ENCODE results near the gene GPSM3.
"Not testable (repeated sequence)": the region's sequence is repeated elsewhere in the genome, so short reads cannot be mapped to it uniquely, and the experiment has no call there.

GPSM3 gene

GRCh38 chr6:32192608-32193039 lies at the start of gene GPSM3:
Gene GPSM3 (minus strand): TSS chr6:32192643. CDS start chr6:32192513, 130 bp downstream.
- DNase-seq (ENCODE audit: low read depth) = peak; percentile 41

DNA sequence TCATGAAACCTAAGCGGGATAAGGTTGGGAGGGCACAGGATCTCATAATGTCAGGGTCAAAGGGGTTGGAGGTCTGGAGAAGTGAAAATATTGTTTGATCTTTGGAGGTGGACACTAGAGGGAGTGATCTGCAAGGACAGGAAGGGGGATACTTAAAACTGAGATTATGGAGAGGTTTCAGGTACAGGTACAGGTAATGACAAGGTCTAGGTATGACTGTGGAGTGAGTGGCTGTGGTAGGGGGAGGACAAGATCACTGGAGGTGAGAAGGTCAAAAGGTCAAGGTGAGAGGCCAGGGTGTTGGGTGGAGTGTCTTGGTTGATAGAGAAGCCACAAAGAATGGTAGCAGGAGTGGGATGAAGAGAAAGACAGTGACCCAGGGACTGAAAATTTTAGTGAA lies 48.2 kb upstream of the GPSM3 start:
- no peak for DNase-seq (ENCODE audit: low read depth)

GRCh38 chr6:32239462-32239861 lies 47.0 kb upstream of the GPSM3 start:
- DNase-seq (ENCODE audit: low read depth) = no peak

DNA sequence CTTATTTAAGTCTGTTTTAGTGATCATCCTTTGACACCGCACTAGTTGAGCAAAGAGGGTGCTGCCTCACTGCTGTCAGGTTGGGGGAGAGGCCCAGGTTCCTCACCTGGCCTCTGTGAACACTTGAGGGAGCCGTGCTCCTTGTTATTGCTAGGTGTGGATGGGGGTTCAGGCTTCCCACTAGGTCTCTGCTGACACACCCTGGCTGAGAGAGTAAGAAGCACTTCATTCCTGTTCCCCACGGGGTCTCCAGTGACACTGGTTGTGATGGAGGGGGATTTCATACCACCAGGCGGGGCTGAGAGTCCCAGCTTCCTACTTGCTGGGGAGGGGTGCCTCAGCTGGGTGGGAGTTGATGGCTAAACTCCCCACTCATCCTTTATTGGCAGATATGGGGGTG lies 42.5 kb upstream of the GPSM3 start:
- no peak for DNase-seq (ENCODE audit: low read depth)

DNA sequence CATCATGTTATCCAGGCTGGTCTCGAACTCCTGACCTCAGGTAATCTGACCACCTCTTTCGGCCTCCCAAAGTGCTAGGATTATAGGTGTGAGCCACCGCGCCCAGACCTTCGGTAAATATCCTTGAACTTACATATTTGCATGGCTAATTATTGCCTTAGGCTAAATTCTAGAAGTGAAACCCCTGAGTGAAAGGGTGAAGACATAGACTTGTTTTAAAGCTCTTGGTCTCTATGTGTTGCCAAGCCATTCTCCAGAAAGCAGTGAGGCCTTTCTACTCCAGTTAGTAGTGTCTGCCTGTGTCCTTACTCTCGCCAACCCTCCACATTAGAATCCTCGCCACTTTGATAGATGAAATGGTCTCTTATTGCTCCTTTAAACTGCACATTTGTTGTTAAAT lies 34.0 kb upstream of the GPSM3 start:
- DNase-seq (ENCODE audit: low read depth) = no peak

- DNase-seq (ENCODE audit: low read depth) = no peak
Measured at GRCh38 chr6:32224696-32225095, 32.3 kb upstream of the GPSM3 start.

DNA sequence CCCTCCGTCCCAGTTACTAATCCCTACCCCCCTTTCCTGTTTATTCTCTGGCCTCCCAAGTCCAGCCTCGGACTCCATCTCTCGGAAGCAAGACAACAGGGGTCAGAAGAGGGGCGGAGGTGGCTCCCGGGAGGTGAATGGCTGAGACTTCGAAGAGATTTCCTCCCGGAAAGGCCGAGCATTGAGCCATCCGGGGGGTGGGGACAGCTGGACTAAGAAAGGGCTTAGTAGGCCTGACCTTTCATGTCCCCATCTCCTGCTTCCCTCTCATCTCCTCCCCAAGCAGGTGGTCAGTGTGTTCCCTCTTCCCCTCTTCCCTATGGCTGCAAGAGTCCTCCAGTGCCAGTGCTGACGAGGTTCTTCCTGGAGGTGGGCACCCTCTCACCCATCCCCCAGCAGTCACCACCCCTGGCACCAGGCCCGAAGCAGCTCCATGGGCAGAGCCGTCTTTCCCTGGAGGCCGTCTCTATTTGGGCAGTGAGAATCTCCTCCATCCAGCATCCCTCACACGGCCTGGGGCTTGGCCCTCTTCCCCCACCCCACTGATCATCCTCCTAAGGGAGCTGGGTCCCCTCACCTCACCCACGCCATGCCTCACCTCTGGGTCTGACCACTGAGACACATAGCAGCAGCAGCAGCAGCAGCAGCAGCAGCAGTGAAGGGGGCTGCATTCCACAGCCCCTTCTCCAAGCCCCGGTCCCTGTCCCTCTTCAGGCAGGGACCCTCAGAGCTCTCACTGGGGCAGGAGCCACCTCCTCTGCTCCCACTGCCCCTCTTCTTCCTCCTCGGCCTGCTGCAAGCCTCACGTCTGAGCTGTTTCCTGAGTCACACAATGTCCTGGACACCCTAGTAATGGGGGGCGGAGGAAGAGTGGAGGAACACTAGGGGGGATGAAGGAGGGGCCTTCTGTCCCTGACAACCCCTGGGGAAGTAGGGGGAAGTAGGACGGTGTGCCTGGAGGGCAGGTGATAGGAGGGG lies 31.1 kb upstream of the GPSM3 start, which contains the start of gene NOTCH4:
Gene NOTCH4 (minus strand): TSS at position 810 of the 978 bp plus-strand sequence. CDS start 139 bp downstream, at position 671.
- DNase-seq (ENCODE audit: low read depth) = no peak

- no peak for DNase-seq (ENCODE audit: low read depth)
Measured at GRCh38 chr6:32222333-32223230, 30.1 kb upstream of the GPSM3 start.

DNA sequence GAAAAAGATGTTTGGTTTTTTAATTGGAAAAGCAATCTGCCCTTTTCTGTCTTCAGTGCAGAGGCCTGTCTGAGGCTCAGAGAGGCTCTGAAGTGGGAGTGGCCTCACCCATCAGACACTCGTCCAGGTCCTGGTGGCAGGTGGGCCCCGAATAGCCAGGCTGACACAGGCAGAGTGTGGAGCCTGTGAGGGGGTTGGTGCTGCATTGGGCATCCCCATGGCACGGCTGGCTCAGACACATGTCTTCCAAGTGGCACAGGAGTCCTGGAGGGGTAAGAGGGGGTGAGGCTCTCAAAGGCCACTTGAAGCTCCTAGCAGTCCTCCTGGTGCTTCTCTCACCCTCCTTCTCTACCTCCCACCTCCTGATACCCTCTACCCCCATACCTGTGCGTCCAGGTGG lies 27.6 kb upstream of the GPSM3 start:
- DNase-seq (ENCODE audit: low read depth) = no peak

DNA sequence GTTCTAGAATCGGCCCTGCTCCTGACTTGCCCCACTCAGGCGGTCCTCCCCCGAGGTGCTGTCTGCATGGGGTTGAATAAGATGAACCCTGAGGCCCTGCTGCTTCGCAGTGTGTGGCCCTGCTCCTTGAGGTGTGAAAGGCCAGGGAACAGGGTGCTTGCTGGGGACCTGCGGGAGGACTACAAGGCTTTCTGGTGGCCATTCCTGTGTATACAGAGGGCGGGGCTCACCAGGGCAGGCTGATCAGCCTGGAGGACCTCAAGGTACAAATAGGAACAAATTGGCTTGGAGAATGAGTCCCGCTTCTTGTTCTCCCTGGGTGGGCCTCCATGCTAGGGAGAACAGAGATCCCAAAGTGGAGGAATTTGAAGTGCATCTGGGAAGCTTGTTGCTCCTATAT lies 25.7 kb upstream of the GPSM3 start:
- no peak for DNase-seq (ENCODE audit: low read depth)

DNA sequence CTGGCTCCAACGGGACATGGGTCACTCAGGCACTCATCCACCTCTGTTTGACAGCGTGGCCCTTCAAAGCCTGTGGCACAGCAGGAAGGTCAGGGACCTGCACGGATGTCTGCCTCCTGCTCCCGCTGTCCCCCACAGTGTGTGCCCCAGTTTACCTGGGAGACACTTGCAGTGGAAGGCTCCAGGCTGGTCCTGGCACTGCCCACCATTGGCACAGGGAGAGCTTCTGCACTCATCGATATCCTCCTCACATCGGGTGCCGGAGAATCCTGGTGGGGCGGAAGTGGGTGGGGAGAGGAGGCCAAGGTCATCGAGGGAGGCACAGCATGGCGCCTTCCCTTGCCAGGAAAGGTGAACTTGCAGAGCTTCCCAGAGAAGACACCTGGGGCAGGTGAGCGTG lies 24.6 kb upstream of the GPSM3 start:
- DNase-seq (ENCODE audit: low read depth) = no peak

GRCh38 chr6:32216285-32216684 lies 23.8 kb upstream of the GPSM3 start:
- DNase-seq (ENCODE audit: low read depth) = no peak

- DNase-seq (ENCODE audit: low read depth) = no peak
Measured at GRCh38 chr6:32215617-32216016, 23.2 kb upstream of the GPSM3 start.

DNA sequence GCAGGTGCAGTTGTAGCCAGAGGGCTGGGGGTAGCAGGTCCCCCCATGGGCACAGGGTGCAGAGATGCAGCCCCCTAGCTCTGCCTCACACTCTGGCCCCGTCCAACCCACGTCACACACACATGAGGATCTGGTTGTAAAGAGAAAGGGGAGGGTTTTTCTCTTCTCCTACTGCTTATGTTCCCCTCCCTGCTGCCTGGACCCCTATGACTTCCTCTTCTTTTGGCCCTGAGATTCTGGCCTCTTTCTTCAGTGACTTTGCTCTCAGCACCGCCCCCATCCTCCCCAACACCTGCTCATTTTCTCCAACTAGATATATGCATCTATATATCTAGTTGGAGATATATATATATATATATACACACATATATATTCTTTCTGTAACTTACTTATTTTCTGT lies 21.7 kb upstream of the GPSM3 start:
- no peak for DNase-seq (ENCODE audit: low read depth)

DNA sequence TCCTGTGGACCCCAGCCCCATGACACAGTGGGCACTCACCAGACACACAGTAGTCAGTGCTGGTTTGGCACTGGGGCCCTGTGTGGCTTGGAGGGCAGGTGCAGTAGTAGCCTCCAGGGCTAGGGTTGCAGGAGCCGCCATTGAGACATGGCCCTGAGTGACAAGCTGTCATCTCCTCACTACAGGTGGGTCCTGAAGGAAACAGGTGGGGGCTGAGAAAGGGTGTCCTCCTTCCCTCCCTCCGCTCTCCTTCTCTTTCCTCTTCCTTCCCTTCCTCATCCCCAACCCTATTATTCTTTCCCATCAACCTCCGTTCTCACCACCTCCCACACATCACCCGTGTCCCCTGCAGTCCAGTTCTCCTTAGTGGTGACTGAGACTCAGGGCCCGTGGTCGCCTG lies 21.2 kb upstream of the GPSM3 start:
- no peak for DNase-seq (ENCODE audit: low read depth)

GRCh38 chr6:32212076-32212760 lies 19.8 kb upstream of the GPSM3 start:
- DNase-seq (ENCODE audit: low read depth) = no peak

DNA sequence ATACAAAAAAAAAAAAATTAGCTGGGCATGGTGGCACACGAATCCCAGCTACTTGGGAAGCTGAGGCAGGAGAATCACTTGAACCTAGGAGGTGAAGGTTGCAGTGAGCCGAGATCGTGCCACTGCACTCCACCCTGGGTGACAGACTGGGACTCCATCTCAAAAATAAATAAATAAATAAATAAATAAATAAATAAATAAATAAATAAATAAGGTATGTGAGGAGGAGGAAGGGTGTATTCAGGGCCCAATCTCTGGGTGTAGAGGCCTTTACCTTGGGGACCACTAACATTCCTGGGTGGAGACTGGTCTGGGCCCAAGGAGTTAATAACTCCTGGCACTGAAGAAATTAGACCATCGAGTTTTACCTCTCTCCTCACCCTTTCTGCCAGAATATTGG lies 19.0 kb upstream of the GPSM3 start:
- DNase-seq (ENCODE audit: low read depth) = not testable (repeated sequence)

DNA sequence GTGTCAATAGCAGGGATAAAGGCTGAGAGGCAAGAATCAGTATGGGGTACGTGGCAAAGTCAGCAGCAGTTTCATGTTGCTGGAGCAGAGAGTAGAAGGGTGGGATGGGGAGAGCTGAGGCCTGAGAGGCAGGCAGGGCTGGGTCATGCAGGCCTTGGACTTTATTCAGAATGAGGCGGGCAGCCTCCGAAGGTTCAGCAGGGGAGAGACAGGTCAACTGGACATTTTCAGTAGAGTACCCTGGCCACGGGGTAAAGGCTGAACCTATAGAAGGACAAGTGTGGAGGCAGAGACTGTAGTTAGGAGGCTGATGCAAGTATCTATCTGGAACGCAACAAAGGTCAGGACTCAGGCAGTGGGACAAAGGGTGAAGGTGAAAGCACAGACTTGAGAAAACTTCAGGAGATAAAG lies 17.8 kb upstream of the GPSM3 start:
- DNase-seq (ENCODE audit: low read depth) = no peak

- DNase-seq (ENCODE audit: low read depth) = no peak
Measured at GRCh38 chr6:32208996-32209395, 16.6 kb upstream of the GPSM3 start.

DNA sequence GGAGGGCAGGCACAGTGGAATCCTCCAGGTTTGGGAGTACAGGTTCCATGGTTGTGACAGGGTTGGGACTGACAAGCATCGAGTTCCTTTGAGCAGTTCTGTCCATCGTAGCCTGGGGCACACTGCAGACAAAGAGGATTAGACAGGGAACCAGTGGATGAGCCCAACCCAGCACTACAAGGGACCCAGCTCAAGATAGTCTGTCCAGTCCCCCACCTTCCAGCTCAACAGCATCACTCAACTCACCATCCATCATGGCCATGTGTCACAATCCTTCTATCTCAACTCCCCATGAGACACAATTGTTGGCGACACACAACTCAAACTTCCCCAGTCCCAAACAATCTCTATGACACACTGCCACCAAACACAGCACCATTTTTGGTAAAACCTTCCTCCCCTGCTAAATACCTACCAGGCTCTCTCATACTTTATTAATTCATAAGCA lies 11.8 kb upstream of the GPSM3 start:
- no peak for DNase-seq (ENCODE audit: low read depth)

DNA sequence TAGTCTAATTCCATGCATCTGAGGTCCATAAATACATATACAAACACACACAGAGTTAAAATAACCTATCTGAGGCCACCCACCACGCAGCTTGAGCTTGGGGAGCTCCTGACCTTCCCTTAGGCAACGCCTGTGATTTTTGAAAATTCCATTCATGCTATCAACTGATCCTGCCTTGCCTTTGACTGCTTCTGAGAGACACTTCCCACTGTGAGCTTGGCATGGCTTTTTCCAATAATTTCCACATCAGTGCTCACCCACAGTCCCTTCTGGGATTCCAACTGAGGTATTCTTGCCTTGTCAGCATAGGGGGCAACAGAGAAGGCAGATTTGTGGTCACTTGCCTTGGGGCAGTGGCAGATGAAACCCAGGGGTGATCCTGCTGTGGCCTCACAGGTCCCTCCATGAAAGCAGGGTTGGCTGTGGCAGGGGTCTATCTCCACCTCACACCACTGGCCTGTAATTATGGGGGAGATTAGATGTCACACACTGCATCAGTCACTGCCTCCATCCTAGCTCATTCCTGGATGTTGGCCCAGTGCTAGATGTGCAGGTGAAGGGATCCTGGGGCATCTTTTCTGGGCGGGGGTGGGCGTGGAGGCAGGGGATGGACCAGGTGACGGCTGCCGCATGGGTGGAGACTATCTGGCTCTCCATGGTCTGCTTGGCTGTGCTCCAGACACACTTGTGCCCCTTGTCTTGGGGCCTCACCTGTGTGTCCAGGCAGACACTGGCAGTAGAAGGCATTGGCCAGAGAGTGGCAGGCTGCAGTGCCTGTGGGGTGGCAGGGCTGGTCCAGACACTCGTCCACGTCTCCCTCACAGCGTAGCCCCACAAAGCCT lies 11.2 kb upstream of the GPSM3 start:
- no peak for DNase-seq (ENCODE audit: low read depth)

All from activated T-cell treated with anti-CD3 and anti-CD28 coated beads for 24 hours (primary cell).